Mammary epithelial cell (primary cell): Measurements from ENCODE around the gene OR2S2.

ENCODE experiments used
- EZH2 ChIP-seq: IDR thresholded peaks from 2 replicates; pipeline ENCODE4 v1.6.1; 2012; ENCODE audit warnings: low read length, inconsistent platforms, borderline replicate concordance
- TF ChIP-seq, protein P1 (sequence below), 2 donors: IDR thresholded peaks in 1 of 2; conservative IDR thresholded peaks in 1 of 2; 2 replicates each; pipeline ENCODE4 v1.5.1; 2011 to 2012; ENCODE audit warnings: inconsistent platforms in 2 of 2, low read length in 2 of 2, mild to moderate bottlenecking in 2 of 2, control low read depth in 1 of 2, low read depth in 1 of 2; ENCODE audit not compliant: insufficient read depth in 1 of 2; ENCODE audit errors: extremely low read depth in 1 of 2

DNA sequence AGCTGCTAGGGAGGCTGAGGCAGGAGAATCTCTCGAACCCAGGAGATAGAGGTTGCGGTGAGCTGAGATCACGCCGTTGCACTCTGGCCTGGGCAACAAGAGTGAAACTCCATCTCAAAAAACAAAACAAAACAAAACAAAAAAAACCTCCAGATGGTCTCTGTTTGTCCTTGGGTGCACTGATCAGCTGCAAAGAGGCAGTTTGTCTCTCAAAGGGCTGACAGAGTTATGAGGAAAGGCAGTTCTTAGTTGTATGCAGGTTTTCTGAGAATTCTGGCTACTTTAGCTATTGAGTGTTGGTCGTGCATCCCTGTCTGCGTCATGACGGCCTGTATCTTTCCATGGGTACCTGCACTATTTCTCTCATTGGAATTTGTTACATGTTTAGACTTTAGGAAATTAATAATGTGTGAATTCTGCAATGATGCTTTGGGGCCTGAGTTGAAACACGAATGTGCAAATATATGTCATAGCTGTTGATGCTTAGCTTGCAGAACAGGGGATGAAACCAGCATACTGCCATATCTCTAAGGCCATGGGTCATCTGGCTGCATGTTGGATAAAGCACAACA is 18.2 kb downstream of the OR2S2 start:
- TF ChIP-seq, protein P1, sequence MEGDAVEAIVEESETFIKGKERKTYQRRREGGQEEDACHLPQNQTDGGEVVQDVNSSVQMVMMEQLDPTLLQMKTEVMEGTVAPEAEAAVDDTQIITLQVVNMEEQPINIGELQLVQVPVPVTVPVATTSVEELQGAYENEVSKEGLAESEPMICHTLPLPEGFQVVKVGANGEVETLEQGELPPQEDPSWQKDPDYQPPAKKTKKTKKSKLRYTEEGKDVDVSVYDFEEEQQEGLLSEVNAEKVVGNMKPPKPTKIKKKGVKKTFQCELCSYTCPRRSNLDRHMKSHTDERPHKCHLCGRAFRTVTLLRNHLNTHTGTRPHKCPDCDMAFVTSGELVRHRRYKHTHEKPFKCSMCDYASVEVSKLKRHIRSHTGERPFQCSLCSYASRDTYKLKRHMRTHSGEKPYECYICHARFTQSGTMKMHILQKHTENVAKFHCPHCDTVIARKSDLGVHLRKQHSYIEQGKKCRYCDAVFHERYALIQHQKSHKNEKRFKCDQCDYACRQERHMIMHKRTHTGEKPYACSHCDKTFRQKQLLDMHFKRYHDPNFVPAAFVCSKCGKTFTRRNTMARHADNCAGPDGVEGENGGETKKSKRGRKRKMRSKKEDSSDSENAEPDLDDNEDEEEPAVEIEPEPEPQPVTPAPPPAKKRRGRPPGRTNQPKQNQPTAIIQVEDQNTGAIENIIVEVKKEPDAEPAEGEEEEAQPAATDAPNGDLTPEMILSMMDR (conservative IDR thresholded peaks at IDR 0.05 in 1 of 2, IDR thresholded peaks at IDR 0.05 in 1 of 2; ENCODE audit: extremely low read depth in 1 of 2, insufficient read depth in 1 of 2, low read depth in 1 of 2, low read length in 2 of 2) = no peak
- TF ChIP-seq EZH2 = no peak
